ENCODE results near the gene LIN7B. TPM values are rescaled to one million over a fixed set of nuclear protein-coding genes. Genes with fewer than 3 reads are reported as not detected.

LIN7B gene
- total and polyA plus RNA-seq, 9 of the 15 experiments (the other 6 are each of a cell fraction or from before 2014, with no cell fraction given) = 0.89 to 15.7 (median 4.0) TPM

DNA sequence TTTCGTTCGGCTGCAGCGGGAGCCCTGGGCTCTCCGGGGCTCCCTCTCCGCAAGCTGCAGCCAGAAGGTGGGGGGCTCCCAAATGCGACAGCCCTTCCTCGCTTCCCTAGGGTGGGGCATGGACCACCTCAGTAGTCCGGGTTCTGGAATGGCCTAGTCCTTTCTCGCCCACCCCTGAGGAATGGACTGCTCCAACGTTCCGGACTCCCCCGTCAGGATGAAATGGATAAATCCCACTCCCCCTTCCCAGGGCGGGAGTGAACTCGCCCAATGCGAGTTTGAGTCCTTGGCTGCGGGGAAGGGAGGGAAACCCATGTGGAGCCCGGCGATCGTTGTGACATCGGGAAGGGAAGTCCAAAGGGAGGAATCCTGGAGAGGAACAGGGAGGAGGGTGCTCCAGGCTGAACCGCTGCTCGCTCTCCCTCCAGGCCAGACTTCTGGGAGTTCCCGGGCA lies 35.5 kb downstream of the LIN7B start (continued):
- TF ChIP-seq ASH1L (IDR thresholded peaks at IDR 0.05; ENCODE audit: borderline replicate concordance, low read depth, partially characterized antibody) (peak; percentile 66), CEBPG (CRISPR knock-in tag; IDR thresholded peaks at IDR 0.05) (0 out of 2 replicates have a peak, but pooled peaks have one; percentile 35), CEBPG (tag; conservative IDR thresholded peaks at IDR 0.05 in 1 of 2, IDR thresholded peaks at IDR 0.05 in 1 of 2) (no peak), ESRRB (CRISPR knock-in tag; IDR thresholded peaks at IDR 0.05; ENCODE audit: borderline replicate concordance) (no peak), POU5F1 (IDR thresholded peaks at IDR 0.05; ENCODE audit: borderline replicate concordance, low read depth, low read length, partially characterized antibody) (no peak), GATAD2A (IDR thresholded peaks at IDR 0.05) (no peak), NUFIP1 (IDR thresholded peaks at IDR 0.05; ENCODE audit: partially characterized antibody) (peak; percentile 62), CBFA2T3 (IDR thresholded peaks at IDR 0.05) (no peak), BHLHE40 (IDR thresholded peaks at IDR 0.05; ENCODE audit: low read length) (peak; percentile 93), ZNF24 (IDR thresholded peaks at IDR 0.05) (no peak), ZKSCAN8 (CRISPR knock-in tag; IDR thresholded peaks at IDR 0.05) (no peak), TCF7L2 (IDR thresholded peaks at IDR 0.05; ENCODE audit: low read depth, low read length) (peak; percentile 99)
- TF ChIP-seq, protein P1, sequence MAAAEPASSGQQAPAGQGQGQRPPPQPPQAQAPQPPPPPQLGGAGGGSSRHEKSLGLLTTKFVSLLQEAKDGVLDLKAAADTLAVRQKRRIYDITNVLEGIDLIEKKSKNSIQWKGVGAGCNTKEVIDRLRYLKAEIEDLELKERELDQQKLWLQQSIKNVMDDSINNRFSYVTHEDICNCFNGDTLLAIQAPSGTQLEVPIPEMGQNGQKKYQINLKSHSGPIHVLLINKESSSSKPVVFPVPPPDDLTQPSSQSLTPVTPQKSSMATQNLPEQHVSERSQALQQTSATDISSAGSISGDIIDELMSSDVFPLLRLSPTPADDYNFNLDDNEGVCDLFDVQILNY (CRISPR knock-in tag; IDR thresholded peaks at IDR 0.05) = peak; percentile 59; the same call in 1 of the 2 replicates
- TF ChIP-seq, protein P2, sequence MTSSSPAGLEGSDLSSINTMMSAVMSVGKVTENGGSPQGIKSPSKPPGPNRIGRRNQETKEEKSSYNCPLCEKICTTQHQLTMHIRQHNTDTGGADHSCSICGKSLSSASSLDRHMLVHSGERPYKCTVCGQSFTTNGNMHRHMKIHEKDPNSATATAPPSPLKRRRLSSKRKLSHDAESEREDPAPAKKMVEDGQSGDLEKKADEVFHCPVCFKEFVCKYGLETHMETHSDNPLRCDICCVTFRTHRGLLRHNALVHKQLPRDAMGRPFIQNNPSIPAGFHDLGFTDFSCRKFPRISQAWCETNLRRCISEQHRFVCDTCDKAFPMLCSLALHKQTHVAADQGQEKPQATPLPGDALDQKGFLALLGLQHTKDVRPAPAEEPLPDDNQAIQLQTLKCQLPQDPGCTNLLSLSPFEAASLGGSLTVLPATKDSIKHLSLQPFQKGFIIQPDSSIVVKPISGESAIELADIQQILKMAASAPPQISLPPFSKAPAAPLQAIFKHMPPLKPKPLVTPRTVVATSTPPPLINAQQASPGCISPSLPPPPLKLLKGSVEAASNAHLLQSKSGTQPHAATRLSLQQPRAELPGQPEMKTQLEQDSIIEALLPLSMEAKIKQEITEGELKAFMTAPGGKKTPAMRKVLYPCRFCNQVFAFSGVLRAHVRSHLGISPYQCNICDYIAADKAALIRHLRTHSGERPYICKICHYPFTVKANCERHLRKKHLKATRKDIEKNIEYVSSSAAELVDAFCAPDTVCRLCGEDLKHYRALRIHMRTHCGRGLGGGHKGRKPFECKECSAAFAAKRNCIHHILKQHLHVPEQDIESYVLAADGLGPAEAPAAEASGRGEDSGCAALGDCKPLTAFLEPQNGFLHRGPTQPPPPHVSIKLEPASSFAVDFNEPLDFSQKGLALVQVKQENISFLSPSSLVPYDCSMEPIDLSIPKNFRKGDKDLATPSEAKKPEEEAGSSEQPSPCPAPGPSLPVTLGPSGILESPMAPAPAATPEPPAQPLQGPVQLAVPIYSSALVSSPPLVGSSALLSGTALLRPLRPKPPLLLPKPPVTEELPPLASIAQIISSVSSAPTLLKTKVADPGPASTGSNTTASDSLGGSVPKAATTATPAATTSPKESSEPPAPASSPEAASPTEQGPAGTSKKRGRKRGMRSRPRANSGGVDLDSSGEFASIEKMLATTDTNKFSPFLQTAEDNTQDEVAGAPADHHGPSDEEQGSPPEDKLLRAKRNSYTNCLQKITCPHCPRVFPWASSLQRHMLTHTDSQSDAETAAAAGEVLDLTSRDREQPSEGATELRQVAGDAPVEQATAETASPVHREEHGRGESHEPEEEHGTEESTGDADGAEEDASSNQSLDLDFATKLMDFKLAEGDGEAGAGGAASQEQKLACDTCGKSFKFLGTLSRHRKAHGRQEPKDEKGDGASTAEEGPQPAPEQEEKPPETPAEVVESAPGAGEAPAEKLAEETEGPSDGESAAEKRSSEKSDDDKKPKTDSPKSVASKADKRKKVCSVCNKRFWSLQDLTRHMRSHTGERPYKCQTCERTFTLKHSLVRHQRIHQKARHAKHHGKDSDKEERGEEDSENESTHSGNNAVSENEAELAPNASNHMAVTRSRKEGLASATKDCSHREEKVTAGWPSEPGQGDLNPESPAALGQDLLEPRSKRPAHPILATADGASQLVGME (CRISPR knock-in tag; IDR thresholded peaks at IDR 0.05) = no peak
- TF ChIP-seq, protein P3, sequence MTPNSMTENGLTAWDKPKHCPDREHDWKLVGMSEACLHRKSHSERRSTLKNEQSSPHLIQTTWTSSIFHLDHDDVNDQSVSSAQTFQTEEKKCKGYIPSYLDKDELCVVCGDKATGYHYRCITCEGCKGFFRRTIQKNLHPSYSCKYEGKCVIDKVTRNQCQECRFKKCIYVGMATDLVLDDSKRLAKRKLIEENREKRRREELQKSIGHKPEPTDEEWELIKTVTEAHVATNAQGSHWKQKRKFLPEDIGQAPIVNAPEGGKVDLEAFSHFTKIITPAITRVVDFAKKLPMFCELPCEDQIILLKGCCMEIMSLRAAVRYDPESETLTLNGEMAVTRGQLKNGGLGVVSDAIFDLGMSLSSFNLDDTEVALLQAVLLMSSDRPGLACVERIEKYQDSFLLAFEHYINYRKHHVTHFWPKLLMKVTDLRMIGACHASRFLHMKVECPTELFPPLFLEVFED (CRISPR knock-in tag; conservative IDR thresholded peaks at IDR 0.05) = no peak
- TF ChIP-seq, protein P4, sequence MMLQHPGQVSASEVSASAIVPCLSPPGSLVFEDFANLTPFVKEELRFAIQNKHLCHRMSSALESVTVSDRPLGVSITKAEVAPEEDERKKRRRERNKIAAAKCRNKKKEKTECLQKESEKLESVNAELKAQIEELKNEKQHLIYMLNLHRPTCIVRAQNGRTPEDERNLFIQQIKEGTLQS (IDR thresholded peaks at IDR 0.05) = no peak; the same call in 1 of the 2 replicates
- TF ChIP-seq, protein P4 (CRISPR knock-in tag; conservative IDR thresholded peaks at IDR 0.05) = no peak
